Activated CD4-positive, CD25-positive, alpha-beta regulatory T cell treated with anti-CD3 and anti-CD28 coated beads, Interleukin-2, amount 50 U/mL, for 72 hours (primary cell): ENCODE data around the gene PROSER3.
"Not testable (repeated sequence)": the region's sequence is repeated elsewhere in the genome, so short reads cannot be mapped to it uniquely, and the experiment has no call there.

Source experiments
- DNase-seq: peaks from one replicate; pipeline ENCODE4 v3.0.0; 2021

The PROSER3 gene

GRCh38 chr19:35755131-35755549, 2.8 kb upstream of the PROSER3 start:
- no peak for DNase-seq

DNA sequence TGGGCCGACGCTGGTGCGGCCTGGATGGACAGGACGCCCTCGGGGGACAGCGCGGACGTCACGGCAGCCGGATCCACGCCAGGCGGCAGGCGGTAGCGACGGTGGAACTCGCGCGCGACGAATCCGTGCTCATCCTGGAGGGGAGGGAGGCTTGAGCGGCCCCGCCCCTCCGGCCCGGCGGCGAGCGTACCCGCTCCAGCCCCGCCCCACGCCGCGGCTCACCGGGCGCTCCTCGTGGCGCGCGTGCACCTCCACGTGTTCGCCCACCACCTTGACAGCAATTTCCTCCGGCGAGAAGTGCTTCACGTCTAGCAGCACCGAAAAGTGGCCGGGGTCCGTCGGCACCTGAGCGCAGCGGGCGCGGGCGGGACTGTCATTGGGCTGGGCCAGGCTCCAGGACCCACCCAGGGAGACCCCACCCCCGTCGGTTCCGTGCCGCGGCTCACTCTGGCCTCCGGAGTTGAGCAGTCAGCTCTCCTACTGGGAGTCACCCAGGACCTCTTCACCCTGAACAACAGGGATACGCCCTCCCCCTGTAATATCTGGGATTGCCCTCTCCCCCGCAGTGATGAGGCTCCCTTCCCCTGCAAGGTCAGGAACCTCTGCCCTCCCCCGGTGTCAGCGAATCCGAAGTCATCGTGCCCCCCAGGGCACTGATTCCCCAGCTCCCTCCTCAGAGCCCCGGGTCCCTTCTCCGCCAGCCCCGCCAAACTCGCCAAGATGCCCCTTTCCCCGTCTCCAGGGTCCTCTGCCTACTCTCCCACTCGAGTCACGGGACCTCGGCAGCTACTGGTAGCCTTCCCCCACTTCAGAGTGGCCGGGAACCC, 2.2 kb upstream of the PROSER3 start:
- DNase-seq, result no peak

GRCh38 chr19:35756377-35757230, 1.4 kb upstream of the PROSER3 start, which contains the start of gene HSPB6:
Gene HSPB6, minus strand, starts transcription at chr19:35757029. Its CDS starts 21 bp downstream, at chr19:35757008.
- DNase-seq, result no peak

GRCh38 chr19:35757231-35757748, 686 bp upstream of the PROSER3 start:
- peak; percentile 52 for DNase-seq

DNA sequence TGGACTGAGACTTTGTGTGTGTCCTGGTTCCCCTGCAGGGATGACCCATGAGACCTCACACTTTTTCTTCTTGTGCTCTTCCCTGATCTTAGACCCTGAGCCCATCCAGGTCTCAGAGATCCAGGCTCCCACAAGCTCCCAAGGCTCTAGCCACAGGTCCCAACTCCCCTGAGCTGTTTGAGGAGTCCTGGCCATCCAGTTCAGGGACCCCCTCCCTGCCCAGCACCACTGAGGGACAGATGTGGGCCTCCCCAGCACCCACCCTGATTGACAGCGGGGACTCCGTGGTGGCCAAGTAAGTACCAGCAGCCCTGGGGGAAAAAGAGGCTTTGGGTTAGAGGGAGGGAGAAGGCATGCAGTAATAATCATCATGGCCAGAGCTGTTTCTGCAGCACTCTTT, 1.7 kb downstream of the PROSER3 start:
- DNase-seq, result no peak

- DNase-seq, result no peak
These were observed 2.9 kb downstream of the PROSER3 start for GRCh38 chr19:35760711-35761349.

DNA sequence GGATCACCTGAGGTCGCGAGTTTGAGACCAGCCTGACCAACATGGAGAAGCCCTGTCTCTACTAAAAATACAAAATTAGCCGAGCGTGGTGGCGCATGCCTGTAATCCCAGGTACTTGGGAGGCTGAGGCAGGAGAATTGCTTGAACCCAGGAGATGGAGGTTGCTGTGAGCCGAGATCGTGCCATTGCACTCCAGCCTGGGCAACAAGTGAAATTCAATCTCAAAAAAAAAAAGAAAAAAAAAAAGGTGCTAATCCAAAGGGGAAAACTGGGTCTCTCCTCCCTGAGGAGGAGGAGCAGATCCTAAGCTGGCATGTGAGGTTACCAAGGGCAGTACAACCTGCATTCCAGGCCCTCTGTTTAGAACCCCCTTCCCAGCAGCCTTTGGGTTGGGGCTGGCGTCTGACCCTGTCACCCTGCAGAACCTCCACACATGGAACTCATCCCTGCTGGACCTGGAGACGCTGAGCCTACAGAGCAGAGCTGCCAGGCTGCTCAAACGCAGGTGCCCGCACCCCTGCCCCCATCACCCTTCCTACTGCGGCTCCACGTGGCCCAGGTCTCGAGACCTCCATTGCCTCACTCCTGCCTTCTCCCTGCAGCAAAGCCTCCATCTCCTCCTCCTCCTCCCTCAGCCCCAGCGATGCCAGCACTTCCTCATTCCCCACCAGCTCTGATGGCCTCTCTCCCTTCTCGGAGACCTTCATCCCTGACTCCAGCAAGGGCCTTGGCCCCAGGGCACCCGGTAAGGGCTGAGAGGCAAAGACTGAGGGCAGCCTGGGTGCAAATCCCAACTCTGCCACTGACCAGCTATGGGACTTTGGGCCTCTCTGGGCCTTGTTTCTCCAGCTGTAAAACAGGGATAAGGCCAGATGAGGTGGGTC, 6.7 kb downstream of the PROSER3 start:
- no peak for DNase-seq

GRCh38 chr19:35766571-35767104, 8.7 kb downstream of the PROSER3 start:
- DNase-seq, result no peak

DNA sequence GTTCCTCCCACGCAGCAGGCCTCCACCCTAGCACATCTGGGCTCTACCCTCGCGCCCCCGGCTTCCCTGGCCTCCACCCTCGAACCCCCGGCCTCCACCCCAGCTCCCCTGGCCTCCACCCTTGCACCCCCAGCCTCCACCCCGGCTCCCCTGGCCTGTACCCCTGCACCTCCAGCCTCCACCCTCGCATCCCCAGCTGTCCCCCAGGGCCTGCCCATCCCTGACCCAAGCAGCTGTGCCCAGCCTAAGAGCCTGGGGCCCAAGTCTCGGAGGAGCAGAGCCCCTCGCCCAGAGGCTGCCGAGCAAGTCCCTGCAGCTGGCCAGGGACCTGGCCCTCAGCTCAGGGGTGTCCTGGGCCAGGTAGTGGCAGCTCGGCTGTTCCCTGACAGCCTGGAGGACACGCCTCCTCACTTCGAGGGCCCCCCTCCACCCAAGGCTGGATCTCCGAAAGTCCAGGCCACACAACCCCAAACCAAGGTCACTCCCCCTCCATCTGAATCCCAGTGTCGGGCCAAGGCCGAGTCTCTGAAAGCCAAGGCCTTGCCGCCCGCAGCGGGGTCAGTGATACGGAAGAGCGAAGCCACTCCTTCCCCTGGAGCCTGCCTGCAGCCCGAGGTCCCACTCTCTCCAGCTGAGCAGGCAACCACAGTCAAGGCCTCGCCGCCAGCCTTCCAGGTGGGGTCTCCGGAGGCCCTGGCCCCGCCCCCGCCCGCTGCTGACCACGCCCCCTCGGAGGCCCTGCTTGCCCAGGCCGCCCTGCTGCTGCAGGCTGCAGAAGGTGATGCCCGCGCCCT, 9.5 kb downstream of the PROSER3 start:
- DNase-seq, result no peak

GRCh38 chr19:35768082-35768421, 10.1 kb downstream of the PROSER3 start:
- DNase-seq, result no peak

- not testable (repeated sequence) for DNase-seq
These were observed 14.4 kb downstream of the PROSER3 start for GRCh38 chr19:35772362-35772761.

DNA sequence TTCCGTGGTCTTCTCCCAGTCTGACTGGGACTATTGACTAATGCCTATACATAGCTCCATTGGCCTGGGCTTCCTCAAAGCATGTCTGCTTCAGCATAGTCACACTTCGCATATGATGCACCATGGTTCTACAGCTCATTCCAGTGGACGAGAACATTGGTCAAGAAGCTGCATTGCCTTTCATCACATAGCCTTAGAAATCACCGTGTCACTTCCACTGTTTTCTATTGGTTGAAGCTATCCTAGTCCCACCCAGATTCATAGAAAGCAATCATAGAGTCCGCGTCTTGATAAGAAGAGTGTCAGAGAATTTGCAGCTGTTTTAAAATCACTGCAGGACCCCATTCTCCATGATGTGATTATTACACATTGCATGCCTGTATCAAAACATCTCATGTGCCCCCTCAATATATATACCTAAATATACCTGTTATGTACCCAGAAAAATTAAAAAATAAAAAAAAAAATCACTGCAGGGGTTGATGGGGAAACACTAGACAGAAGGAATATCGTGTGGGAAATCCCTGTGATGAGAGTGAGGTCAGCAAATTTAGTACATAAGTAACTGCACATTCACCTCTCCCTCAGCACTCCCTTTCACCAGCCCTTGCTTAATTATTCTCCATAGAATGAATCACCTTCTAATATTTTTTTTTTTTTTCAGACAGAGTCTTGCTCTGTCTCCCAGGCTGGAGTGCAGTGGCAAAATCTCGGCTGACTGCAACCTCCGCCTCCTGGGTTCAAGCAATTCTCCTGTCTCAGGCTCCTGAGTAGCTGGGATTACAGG, 15.2 kb downstream of the PROSER3 start:
- DNase-seq, result no peak

DNA sequence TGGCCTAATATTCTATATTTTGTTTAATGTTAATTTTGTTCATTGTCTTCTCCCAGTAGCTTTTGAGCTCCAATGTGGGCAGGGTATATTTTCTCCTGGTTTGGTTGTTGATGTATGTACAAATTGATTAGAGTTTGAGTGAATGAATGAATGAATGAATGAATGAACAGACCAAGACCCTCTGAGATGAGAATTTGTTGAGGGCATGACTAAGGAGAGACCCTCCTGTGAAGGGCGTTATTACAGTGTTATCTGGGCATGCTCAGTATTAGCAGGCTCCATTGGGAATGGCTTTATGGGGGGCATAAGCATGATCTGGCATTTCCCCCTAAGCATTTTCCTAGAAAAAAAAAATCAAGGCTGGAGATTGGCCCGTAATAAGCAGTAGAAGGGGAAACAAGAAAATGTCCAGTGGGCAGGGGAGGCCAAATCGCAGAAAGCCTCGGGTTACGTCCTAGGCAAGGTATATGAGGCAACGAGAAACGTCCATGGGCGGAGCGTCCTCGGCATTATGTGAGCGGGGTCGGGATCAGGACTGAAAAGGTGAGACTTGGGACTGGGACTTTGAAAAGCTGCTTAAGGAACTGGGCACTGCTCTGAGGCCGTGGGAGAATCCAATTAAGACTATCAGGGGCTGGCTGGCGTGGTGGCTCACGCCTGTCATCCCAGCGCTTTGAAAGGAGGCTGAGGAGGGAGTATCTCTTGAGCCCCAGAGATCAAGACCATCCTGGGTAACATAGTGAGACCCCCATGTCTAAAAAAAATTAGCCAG, 16.5 kb downstream of the PROSER3 start:
- DNase-seq, result no peak

DNA sequence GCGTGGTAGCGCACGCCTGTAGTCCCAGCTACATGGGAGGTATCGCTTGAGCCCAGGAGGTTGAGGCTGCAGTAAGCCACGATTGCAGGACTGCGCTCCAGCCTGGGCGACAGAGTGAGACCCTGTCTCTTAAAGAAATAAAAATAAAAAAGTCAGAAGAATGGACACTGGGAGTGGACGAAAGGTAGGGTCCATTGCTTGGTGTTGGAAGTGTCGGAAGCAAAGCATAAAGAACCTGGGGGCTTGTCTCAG, 17.0 kb downstream of the PROSER3 start:
- no peak for DNase-seq

DNA sequence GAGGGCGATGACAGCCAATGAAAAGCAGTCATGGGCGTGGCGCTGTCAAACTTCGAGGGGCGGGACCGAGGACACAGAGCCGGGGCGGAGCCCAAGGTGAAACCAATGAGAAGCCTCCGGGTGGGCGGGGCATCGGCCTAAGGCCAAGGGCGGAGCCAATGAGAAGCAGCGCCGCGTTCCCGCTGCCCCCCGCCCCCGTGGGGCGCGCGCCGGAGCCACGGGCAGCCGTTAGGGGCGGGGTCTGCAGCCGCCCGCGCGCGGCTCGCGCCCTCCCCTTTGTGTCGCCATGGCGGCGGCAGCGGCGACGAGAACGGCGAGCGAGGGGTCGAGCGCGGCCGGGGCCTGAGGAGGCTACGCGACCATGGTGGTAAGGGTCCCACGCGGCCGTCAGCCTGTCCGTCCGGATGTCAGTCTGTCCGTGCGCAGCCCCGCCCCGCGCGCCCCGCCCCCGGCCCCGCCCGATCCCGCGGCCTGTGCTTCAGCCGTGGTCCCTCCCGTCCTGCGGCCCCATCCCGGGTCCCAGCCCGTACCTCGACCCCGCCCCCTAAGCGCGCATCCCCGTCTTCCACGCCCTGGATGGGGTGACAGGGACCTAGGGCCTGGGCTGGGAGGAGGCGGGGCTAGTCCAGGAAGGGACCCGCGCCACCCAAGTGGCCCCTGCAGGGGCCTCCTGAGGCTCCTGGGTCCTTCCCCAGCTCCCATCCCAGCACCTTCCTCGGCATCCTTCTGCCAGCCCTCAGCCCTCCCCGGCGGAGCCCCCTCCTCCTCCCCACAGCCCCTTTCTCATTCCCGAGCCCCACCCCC, 17.5 kb downstream of the PROSER3 start, which contains the start of gene ARHGAP33:
TSS of gene ARHGAP33 (plus strand) at position 267 of the 804 bp plus-strand sequence. CDS start at position 362, 95 bp downstream.
- DNase-seq, result peak; percentile 99

DNA sequence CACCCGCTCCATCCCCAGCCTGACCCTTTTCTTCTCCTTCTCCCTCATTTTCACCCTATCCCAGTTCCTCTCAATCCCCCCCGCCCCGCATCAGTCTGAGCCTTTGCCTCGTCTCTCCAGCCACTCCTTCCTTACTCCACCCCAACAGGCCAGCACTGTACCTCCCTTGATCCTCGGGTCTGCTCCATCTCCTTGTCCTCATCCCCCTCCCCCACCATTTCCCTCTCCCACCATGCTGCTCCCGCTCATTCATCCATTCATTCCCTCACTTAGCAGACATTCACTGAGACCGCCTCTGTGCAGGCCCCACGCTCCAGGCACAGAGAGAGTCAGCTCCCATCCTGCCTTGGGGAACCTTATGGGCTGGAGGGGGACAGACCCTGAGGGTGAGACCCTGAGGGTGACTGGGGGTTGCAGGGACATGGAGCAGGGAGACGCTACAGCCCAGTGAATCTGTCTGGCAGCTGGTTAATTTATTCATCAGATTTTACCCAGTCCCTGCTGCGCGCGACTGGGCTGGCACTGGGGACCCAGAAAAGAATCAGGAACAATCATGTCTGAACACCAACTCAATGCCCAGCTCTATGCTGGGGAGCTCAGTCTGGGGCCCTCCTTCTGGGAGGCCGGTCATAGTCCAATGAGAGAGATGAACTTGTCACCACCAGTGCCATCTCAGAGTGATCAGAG, 18.3 kb downstream of the PROSER3 start:
- no peak for DNase-seq

- DNase-seq, result no peak
These were observed 19.3 kb downstream of the PROSER3 start for GRCh38 chr19:35777086-35777841.
